CD4-positive, CD25-positive, alpha-beta regulatory T cell (primary cell): ENCODE measurements around the gene ZNF441. TPM values are rescaled to one million over a fixed set of nuclear protein-coding genes. Genes with fewer than 3 reads are reported as not detected.
"Not testable (repeated sequence)": the region's sequence is repeated elsewhere in the genome, so short reads cannot be mapped to it uniquely, and the experiment has no call there.

ENCODE experiments used
- ATAC-seq, 2 donors: fragments of 150-1000 bp; cut with Tn5 transposase; one replicate each; pipeline ENCODE4 v1.10.0; 2021; ENCODE audit warnings: low read depth in 2 of 2, moderate number of reproducible peaks in 2 of 2, moderate library complexity in 1 of 2
- DNase-seq, 3 donors: peaks; one replicate each; pipeline versions ENCODE4 v3.0.0 to v3.0.0-alpha.2; 2012 to 2022; ENCODE audit warnings: mixed read lengths in 1 of 3
- H3K27ac ChIP-seq: one replicate; pipeline ENCODE4 v1.7.0; 2013; ENCODE audit warnings: mild to moderate bottlenecking, low read length; ENCODE audit not compliant: insufficient read depth, poor library complexity, severe bottlenecking
- H3K27me3 ChIP-seq: one replicate; pipeline ENCODE4 v1.7.0; 2013; ENCODE audit warnings: low read length; ENCODE audit not compliant: control insufficient read depth, insufficient read depth
- H3K36me3 ChIP-seq: one replicate; pipeline ENCODE4 v1.7.0; 2013; ENCODE audit warnings: mild to moderate bottlenecking, low read length, moderate library complexity; ENCODE audit not compliant: control insufficient read depth, insufficient read depth
- H3K4me1 ChIP-seq: 2 replicates; pipeline ENCODE4 v1.7.0; 2013; ENCODE audit warnings: mild to moderate bottlenecking, low read length; ENCODE audit not compliant: insufficient read depth, control insufficient read depth, poor library complexity, severe bottlenecking
- H3K4me3 ChIP-seq: one replicate; pipeline ENCODE4 v1.7.0; 2013; ENCODE audit warnings: low read depth, mild to moderate bottlenecking, low read length, moderate library complexity
- H3K9me3 ChIP-seq, 2 experiments: 1 replicate in 1 of 2; 2 replicates in 1 of 2; pipeline ENCODE4 v1.7.0; 2013; ENCODE audit warnings: low read length in 2 of 2, mild to moderate bottlenecking in 1 of 2, moderate library complexity in 1 of 2; ENCODE audit not compliant: control insufficient read depth in 2 of 2
- H3K27ac Mint-ChIP-seq, 3 donors: one replicate each; pipeline ENCODE4 v1.8.0; 2020 to 2022; ENCODE audit warnings: mild to moderate bottlenecking in 3 of 3, mixed read lengths in 3 of 3, moderate library complexity in 2 of 3
- H3K27me3 Mint-ChIP-seq: one replicate; pipeline ENCODE4 v1.8.0; 2022; ENCODE audit warnings: mild to moderate bottlenecking, mixed read lengths
- H3K36me3 Mint-ChIP-seq: one replicate; pipeline ENCODE4 v1.8.0; 2020; ENCODE audit warnings: mixed read lengths
- H3K4me1 Mint-ChIP-seq, 4 donors: one replicate each; pipeline ENCODE4 v1.8.0; 2020 to 2022; ENCODE audit warnings: mixed read lengths in 4 of 4, mild to moderate bottlenecking in 1 of 4
- H3K4me3 Mint-ChIP-seq, 4 donors: one replicate each; pipeline ENCODE4 v1.8.0; 2020 to 2022; ENCODE audit warnings: mild to moderate bottlenecking in 4 of 4, mixed read lengths in 4 of 4, moderate library complexity in 3 of 4
- H3K9me3 Mint-ChIP-seq, 7 donors: one replicate each; pipeline ENCODE4 v1.8.0; 2020 to 2022; ENCODE audit warnings: mixed read lengths in 7 of 7, mild to moderate bottlenecking in 3 of 7, moderate library complexity in 2 of 7
- polyA plus RNA-seq, 4 donors: library from polyadenylated mRNA; unstranded; fragments of 300-500 nt; fragmentation: Illumina TruSeq; gene quantifications; one replicate each; pipeline ENCODE4 v1.2.3, GENCODE V29; 2021
- total RNA-seq: library from RNA; stranded (reverse); gene quantifications from one replicate; pipeline ENCODE4 v1.2.3, GENCODE V29; 2022

ZNF441 gene
- total and polyA plus RNA-seq, 5 donors from 2014 or later, result 2.7 to 6.3 (median 4.4) TPM

- Histone ChIP-seq H3K4me1 (no peaks in the 10 kb centered on the region), H3K27me3 (peaks cover 4% of the 10 kb centered on the region), H3K27ac (no peak overlapping the region), H3K36me3 (no peaks in the 10 kb centered on the region), H3K9me3 (peaks cover 15 to 29% of the 10 kb centered on the region in 2 experiments), H3K4me3 (no peak overlapping the region)
- Mint-ChIP-seq H3K9me3 (peaks cover 4 to 30% (median 20%) of the 10 kb centered on the region in 7 donors), H3K4me3 (no peak overlapping the region), H3K27ac (no peak overlapping the region), H3K4me1 (no peaks in the 10 kb centered on the region), H3K27me3 (peaks cover 11% of the 10 kb centered on the region), H3K36me3 (no peaks in the 10 kb centered on the region)
- DNase-seq (no peak), ATAC-seq (no peak)
These were observed 7.0 kb upstream of the ZNF441 start for GRCh38 chr19:11759805-11760204.

- H3K27ac Mint-ChIP-seq, result no peak overlapping the region
- H3K36me3 Mint-ChIP-seq, result no peaks in the 10 kb centered on the region
- DNase-seq, result no peak
- peaks cover 11% of the 10 kb centered on the region for H3K27me3 Mint-ChIP-seq
- peaks cover 4% of the 10 kb centered on the region for H3K27me3 ChIP-seq
- H3K9me3 ChIP-seq, result peaks cover 0 to under 1% of the 10 kb centered on the region in 2 experiments
- H3K4me1 Mint-ChIP-seq, result peaks cover 2 to 15% (median 9%) of the 10 kb centered on the region in 4 donors
- ATAC-seq, result no peak
- H3K9me3 Mint-ChIP-seq, result peaks cover 2 to 18% (median 4%) of the 10 kb centered on the region in 7 donors
- no peak overlapping the region for H3K27ac ChIP-seq
- no peak overlapping the region for H3K4me3 ChIP-seq
- no peak overlapping the region for H3K4me3 Mint-ChIP-seq
- peaks cover 15% of the 10 kb centered on the region for H3K4me1 ChIP-seq
- H3K36me3 ChIP-seq, result no peaks in the 10 kb centered on the region
These were observed 3.7 kb upstream of the ZNF441 start for GRCh38 chr19:11763117-11763516.

- Histone ChIP-seq H3K4me1 (peaks cover 20% of the 10 kb centered on the region), H3K4me3 (no peak overlapping the region), H3K36me3 (no peaks in the 10 kb centered on the region), H3K27ac (no peak overlapping the region), H3K9me3 (no peaks in the 10 kb centered on the region), H3K27me3 (peaks cover 4% of the 10 kb centered on the region)
- peaks cover under 1% of the 10 kb centered on the region for H3K36me3 Mint-ChIP-seq
- ATAC-seq (no peak), DNase-seq (no peak)
- H3K27me3 Mint-ChIP-seq, result peaks cover 11% of the 10 kb centered on the region
- peaks cover 3 to 20% (median 11%) of the 10 kb centered on the region in 4 donors for H3K4me1 Mint-ChIP-seq
- no peak overlapping the region for H3K27ac Mint-ChIP-seq
- H3K4me3 Mint-ChIP-seq, result peak overlapping the region in 1 of 4 donors; percentile 43
- H3K9me3 Mint-ChIP-seq, result peaks cover 2 to 18% (median 4%) of the 10 kb centered on the region in 7 donors
These were observed 3.2 kb upstream of the ZNF441 start for GRCh38 chr19:11763611-11764010.

- peak overlapping the region; percentile 68 for H3K27ac ChIP-seq
- H3K4me1 Mint-ChIP-seq, result peaks cover 8 to 28% (median 16%) of the 10 kb centered on the region in 4 donors
- H3K4me3 ChIP-seq, result peak overlapping the region; percentile 60
- peak overlapping the region; percentile 95 to 98 (median 97) for H3K4me3 Mint-ChIP-seq
- peaks cover 21% of the 10 kb centered on the region for H3K4me1 ChIP-seq
- peaks cover 4% of the 10 kb centered on the region for H3K27me3 ChIP-seq
- ATAC-seq (no peak), DNase-seq (peak in 2 of 3 donors; percentile 9 to 31)
- peaks cover 19 to 25% of the 10 kb centered on the region in 2 experiments for H3K9me3 ChIP-seq
- peaks cover 27% of the 10 kb centered on the region for H3K36me3 Mint-ChIP-seq
- peak overlapping the region; percentile 78 to 96 (median 92) for H3K27ac Mint-ChIP-seq
- H3K36me3 ChIP-seq, result no peaks in the 10 kb centered on the region
- peaks cover 4 to 40% (median 13%) of the 10 kb centered on the region in 7 donors for H3K9me3 Mint-ChIP-seq
- H3K27me3 Mint-ChIP-seq, result peaks cover 7% of the 10 kb centered on the region
These were observed 883 bp downstream of the ZNF441 start for GRCh38 chr19:11767633-11768133.

GRCh38 chr19:11769995-11770394 lies 3.2 kb downstream of the ZNF441 start:
- Mint-ChIP-seq H3K27ac (peak overlapping the region in 1 of 3 donors; percentile 44), H3K27me3 (no peaks in the 10 kb centered on the region), H3K36me3 (peaks cover 43% of the 10 kb centered on the region), H3K4me1 (peaks cover 10 to 28% (median 22%) of the 10 kb centered on the region in 4 donors), H3K4me3 (peak overlapping the region in 1 of 4 donors; percentile 14), H3K9me3 (peaks cover 0 to 56% (median 20%) of the 10 kb centered on the region in 7 donors)
- peaks cover 21% of the 10 kb centered on the region for H3K4me1 ChIP-seq
- no peaks in the 10 kb centered on the region for H3K36me3 ChIP-seq
- H3K4me3 ChIP-seq, result no peak overlapping the region
- H3K27me3 ChIP-seq, result no peaks in the 10 kb centered on the region
- no peak overlapping the region for H3K27ac ChIP-seq
- H3K9me3 ChIP-seq, result peaks cover 38 to 47% of the 10 kb centered on the region in 2 experiments
- ATAC-seq (no peak), DNase-seq (no peak)

GRCh38 chr19:11771520-11771919 lies 4.7 kb downstream of the ZNF441 start:
- not testable (repeated sequence) for H3K27me3 Mint-ChIP-seq, H3K36me3 ChIP-seq, H3K4me3 ChIP-seq, H3K27ac Mint-ChIP-seq, H3K27me3 ChIP-seq, H3K27ac ChIP-seq, H3K4me3 Mint-ChIP-seq, DNase-seq, ATAC-seq
- peaks cover 0 to 70% (median 29%) of the 10 kb centered on the region in 7 donors for H3K9me3 Mint-ChIP-seq
- H3K9me3 ChIP-seq, result peaks cover 48 to 62% of the 10 kb centered on the region in 2 experiments
- peaks cover 10 to 27% (median 21%) of the 10 kb centered on the region in 4 donors for H3K4me1 Mint-ChIP-seq
- H3K36me3 Mint-ChIP-seq, result peaks cover 52% of the 10 kb centered on the region
- peaks cover 17% of the 10 kb centered on the region for H3K4me1 ChIP-seq

- Histone ChIP-seq H3K9me3 (peaks cover 73 to 94% of the 10 kb centered on the region in 2 experiments), H3K36me3 (peaks cover 50% of the 10 kb centered on the region)
- H3K4me1 ChIP-seq, H3K27ac ChIP-seq, DNase-seq, H3K27ac Mint-ChIP-seq, H3K4me3 ChIP-seq, ATAC-seq, H3K27me3 ChIP-seq, H3K4me1 Mint-ChIP-seq, H3K27me3 Mint-ChIP-seq: not testable (repeated sequence)
- H3K36me3 Mint-ChIP-seq, result peaks cover 67% of the 10 kb centered on the region
- peak overlapping the region in 1 of 4 donors; percentile 27 for H3K4me3 Mint-ChIP-seq
- peaks cover 0 to 85% (median 40%) of the 10 kb centered on the region in 7 donors for H3K9me3 Mint-ChIP-seq
These were observed 9.9 kb downstream of the ZNF441 start for GRCh38 chr19:11776669-11777068.
